GM21515 (cell line): ENCODE measurements around the gene FABP3.

ENCODE experiments used
- ATAC-seq: cut with Tn5 transposase; IDR thresholded peaks from one replicate; pipeline ENCODE4 v1.9.1; 2021; ENCODE audit not compliant: unreplicated experiment

Gene FABP3

DNA sequence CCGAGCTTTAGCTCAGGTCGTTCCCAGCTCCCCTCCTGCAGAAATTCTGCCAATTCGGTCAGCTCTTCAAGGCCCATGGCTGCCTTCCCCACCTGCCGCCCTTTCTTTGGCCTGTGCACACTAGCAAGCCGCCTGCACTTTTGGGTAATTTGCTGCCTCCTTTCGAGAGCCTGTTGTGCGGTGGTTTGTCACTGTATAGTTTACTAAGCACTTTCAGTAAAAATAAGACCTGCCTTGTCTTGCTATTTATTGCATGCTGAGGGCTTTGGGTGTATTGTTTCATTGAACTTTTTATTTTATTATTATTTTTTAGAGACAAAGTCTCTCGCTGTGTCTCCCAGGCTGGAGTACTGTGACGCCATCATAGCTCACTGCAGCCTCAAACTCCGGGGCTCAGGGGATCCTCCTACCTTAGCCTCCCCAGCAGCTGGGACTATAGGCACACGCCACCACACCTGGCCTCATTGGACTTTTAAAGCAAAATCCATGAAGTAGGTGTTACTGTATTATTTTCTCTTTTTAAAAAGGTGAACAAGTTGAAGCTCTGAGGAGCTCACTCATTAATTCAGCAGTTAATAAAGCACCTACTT, 1.1 kb upstream of the FABP3 start:
- ATAC-seq = no peak

DNA sequence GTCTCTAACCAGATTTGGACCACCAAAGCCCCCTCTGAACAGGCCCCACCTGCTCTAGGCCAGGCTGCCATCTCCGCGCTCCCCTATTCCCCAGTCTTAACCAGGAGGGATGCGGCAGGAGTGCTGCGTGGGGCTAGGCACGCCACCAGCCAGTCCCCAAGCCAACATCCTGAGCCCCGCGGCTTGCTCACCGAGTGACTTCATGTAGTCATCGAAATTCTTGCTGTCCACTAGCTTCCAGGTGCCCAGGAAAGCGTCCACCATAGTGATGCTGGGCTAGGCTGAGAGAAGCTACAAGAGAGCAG, 173 bp downstream of the FABP3 start:
- ATAC-seq = no peak

DNA sequence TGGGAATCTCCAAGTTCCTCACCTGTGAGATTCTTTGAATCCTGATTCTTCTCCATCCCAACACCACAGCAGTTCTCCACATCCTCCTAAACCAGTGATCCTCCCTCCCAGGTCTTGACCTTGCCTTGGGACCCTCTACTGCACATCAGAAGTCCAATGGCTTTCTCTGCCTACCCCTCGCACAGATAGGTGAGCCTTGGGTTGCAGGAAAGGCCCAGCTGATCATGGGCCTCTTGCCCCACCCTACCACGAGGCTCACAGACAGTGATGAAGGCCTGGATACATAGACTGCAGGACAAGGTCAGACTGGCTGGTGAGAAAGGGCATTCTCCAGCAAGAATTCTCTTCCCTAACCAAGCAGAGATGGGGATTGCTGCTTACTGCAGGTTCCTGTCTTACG, 825 bp downstream of the FABP3 start:
- no peak for ATAC-seq

DNA sequence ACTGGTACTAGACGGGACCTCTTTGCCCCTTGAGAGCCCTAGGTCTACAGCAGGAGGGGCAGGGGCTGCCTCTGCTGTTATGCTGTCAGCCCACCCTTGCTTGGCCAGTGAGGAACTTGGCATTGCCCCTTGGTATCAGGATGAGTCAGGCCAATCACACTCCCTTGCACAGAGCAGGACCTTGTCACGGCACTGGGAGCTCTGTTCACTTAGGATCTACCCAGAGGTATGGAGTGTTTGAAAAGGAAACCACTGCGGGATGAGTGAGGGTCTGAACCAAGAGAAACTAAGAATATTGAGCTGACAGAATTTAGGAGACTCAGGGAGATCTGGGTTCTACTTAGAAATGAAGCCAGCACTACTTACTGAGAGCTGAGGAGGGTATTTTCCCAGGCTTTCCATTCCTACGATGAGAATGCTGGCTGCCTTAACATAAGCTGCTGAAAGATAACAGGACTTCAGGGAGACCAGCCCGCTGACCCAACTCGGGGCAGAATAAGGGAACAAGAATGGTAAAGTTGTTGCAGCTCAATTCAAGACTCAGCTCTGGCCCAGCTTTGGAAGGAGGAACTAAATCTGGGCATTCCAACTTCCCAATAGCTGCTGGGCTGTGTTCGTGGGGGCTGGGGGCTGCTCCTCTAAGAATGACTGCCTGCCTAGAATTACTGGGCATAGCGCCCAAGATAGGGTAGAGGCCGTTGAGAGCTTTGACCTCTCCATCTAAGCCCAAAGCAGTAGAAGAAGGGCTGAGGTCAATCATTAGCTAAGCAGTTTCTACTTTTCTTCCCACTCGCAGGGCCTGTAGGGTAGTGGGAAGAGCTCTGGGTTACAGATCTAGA, 1.5 kb downstream of the FABP3 start:
- ATAC-seq = no peak

DNA sequence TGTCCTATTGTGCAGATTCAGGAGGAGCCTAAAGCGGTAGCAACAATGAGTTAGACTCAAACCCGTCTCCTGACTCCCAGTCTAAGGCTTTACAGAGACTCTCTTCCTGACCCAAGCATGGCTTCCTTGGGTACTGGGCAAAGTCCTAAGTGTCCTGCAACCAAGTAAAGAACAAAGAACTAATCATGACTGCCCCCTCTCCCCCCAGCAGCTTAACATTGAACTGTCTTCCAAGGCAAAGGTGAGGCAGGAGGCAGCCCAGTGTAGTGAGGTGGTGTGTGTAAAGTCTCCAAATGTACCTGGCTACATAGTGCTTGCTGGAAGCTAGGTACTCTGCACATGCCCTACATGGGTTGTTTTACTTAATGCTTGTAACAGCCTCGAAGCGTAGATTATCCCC, 2.3 kb downstream of the FABP3 start:
- ATAC-seq = no peak

DNA sequence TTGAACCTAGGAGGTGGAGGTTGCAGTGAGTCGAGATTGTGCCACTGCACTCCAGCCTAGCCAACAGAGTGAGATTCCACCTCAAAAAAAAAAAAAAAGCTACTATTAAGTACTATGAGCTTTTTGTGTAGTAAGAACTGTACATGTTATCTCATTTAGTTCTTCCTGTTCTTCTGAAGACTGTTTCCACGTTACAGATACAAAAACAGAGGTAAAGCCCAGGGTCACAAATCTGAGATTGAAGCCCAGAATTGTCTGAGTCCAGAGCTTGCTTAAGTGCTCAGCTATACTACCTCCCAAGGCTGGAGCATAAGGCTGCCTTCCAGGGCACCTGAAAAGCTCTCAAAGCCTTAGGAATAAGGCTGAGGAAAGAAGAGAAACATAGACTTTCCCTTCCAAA, 2.9 kb downstream of the FABP3 start:
- ATAC-seq = no peak

DNA sequence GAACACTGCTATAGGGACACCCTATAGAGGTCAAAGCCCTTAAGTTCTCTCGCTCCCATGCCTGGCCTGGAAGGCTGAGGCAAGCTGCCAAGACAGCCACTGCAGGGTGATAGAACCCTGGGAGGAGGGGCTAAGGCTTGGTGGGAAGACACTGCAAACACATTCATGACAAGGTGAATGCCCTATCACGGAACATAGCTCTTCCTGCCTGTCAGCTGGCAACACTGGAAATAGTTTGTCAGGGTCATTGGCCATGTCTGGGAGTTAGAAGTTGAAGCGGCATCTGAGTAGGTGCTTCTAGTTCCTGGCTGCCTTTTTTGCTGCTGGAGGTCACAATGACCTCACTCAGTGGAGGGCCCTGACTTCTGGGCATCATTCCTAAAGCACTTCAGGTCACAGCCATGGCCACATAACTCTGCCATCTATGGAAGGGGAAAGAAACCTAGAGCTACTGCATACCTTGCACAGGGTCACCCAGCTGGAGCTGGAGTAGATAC, 4.2 kb downstream of the FABP3 start:
- no peak for ATAC-seq

DNA sequence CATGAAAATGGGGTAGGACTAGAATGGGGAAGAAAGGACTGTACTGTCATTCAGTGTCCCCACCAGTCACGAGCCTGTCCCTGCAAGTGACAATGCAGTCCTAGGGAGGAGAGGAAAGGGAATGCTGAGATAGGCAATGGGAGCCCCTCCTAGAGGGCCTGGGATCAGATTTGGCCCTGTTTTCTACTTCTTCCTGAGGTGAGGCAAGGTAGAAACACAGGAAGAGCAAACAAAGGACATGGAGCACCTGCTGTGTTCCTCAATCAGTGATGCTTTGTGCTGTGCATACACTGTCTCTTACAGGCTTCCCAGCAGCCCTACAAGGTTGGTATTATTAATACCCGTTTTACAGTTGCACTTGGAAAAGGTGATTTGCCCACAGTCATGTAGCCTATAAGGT, 6.1 kb downstream of the FABP3 start:
- ATAC-seq = no peak

DNA sequence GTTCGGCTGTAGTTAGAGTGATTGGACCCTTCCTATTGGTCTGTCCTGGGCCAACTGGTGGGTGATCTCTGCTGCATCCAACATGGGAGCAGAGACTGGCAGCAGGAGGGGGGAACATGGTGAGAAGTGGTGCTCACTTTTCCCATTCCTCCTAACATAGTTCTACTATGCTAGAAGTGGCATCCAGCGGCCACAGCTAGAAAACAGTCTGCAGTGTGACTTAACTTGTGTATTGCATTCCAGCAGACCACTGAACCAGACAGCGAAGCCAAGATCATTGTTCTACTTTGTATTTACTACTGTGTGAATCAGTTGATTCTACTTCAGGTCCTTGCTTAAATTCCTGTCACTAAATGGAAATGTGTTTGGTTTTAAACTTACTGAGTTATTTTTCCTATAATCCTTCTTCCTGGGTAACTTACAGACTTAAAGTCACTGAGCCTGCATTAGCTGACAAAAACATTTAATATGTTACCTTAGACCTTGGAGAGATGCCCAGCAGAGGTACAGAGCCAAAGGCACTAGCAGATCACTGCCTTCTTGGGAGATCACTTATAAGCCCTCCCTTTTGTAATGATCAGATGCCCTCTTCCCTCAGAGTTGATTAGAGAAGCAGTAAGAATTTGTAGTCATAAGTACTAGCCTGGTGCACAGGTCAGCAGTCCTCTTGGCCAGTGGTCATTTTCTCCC, 8.2 kb downstream of the FABP3 start:
- ATAC-seq = no peak

DNA sequence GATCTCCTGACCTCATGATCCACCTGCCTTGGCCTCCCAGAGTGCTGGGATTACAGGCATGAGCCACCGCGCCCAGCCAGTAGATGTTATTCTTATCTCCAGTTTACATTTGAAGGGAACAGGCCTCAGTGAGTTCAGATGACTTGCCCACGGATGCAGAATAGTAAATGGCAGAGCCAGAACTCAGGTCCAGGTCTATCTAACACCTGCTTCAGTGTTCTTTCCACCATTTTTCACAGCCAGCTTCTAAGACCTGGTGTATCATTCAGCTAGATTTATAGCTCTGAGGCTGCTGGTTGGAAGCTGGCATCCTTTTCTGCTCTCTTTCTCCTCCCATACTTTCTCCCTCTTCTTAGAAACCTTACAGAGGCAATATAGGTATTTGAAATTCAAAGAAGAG, 10.8 kb downstream of the FABP3 start:
- no peak for ATAC-seq

DNA sequence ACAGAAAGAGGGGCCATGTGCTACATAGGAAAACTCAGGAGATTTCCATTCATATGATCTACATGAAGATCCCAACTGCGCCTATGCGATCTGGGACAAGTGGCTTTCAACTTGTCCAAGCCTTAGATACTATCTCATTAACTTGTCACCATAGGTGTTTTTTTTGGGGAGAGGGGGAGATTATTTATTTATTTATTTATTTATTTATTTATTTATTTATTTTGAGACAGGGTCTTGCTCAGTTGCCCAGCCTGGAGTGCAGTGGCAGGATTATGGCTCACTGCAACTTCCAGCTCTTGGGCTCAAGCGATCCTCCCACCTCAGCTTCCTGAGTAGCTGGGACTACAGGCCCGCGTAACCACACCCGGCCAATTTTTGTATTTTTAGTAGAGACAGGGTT, 11.3 kb downstream of the FABP3 start:
- no peak for ATAC-seq

DNA sequence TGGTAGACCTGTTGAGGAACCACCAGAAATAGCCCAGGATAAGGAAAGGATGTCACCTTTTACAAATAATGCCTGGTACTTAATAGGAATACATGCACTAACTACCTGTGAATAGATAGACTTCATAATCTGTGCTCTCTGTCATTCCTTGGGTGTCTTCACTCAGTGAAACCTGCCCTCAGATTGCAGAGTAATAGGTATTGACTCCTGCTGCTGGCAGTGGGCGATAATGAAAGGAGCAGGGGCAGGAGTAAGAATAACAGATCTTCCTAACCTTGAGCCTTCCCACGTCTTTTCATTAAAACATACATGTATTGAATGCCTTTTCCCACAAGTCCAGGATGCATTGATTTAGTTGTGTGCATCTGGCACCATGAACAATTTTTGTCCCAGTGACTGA, 16.4 kb downstream of the FABP3 start:
- no peak for ATAC-seq

DNA sequence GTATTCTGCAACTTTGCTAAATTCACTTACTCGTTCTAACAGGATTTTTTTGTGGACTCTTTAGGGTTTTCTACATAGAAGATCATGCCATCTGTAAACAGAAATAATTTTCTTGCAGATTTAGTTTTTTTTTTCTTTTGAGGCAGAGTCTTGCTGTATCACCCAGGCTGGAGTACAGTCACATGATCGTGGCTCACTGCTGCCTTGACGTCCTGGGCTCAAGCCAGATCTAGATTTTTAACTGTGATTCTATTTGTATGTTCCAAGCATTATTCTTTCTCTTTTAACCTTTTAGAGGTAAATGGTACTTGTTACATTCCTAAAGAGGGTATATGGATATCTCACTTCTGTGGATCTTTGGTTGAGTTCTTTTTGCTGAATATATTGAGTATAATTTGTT, 18.6 kb downstream of the FABP3 start:
- no peak for ATAC-seq

DNA sequence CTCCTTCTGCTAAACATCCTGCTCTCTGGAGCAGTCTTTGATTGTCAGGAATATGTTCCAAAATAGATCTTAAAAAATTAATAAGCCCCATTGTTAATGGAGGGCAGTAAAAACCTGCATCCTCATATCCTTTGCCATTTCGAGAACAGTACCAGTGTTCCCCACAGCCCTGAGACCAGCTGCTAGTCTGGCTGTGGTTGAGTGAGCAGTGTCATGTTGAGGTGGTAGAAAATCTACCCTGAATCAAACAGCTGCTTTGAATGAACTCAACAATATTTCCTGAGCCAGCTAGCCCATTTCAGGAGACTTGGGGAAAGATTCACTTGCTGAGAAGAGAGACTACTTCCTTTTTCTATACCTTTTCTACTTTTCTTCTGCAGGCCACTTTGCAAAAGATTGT, 24.4 kb downstream of the FABP3 start:
- no peak for ATAC-seq

DNA sequence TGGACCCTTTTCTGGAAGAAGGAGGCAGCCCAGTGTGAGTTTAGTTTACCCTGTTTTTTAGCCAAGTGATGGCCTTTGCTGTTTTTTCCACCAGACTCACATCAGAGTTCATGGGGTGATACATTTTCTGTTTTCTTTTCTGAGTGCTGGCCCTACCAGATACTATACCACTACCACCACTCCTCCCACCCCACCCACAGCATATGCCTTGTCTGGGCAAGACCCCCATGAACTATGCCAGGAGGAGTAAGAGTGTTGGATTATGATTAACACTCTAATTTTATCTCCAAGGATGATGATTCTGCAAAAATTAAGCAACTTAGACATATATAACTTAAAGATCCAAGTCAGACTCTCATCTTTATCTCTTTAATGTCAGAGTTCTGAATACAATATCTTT, 26.1 kb downstream of the FABP3 start:
- no peak for ATAC-seq

DNA sequence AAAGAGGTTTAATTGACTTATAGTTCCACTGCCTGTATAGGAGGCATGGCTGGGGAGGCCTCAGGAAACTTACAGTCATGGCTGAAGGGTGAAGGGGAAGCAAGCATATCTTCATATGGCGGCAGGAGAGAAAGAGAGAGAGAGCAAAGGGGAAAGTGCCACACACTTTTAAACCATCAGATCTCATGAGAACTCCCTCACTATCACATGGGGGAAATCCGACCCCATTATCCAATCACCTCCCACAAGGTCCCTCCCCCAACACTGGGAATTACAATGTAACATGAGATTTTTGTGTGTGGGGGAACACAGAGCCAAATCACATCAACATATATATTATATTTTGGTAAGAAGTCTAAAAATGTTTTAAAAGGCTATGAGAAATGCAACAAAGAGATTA, 27.2 kb downstream of the FABP3 start:
- no peak for ATAC-seq

DNA sequence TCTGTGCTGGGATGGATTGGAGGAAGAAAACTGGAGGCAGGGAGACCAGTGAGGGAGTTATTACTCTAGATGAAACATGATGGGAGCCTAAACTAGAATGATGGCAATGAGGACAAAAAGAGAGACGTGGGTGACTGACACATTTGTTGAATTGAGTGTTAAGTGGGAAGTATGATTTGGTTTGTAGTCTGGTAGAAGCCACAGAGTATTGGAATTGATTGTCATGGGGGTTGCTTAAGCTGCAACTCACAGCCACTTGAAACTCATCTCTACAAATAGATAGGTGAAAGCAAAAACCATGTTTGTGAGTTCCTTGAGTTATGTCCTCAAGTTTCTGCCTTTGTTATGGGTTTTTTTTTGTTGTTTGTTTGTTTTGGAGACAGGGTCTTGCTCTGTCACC, 28.4 kb downstream of the FABP3 start:
- ATAC-seq = no peak

DNA sequence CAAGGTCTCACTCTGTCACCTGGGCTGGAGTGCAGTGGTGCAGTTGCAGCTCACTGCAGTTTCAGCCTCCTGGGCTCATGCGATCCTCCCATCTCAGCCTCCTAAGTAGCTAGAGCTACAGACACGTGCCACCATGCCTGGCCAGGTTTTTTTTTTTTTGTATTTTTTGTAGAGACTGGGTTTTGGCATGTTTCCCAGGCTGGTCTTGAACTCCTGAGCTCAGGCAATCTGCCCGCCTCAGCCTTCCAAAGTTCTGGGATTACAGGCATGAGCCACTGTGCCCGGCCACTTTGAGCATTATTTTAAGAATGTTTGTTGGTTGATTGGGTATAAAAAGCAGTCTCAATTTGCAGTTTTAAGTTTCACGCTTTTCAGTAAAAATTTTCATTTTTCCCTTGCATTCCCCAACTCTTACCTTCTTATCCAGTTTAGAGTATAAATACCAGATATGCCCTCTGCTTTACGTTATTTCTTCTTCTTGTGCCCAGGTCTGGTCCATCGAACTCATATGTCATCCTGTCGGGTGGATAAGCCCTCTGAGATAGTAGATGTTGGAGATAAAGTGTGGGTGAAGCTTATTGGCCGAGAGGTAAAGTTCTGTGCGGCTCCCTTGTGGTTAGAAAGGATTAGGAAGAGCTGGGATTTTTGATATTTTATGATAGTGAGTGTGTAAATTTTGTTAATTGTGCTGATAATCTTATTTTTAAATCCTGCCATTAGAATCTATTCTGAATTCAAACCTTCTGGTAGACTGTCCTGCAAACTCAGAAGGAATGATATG, 36.0 kb downstream of the FABP3 start:
- ATAC-seq = no peak

DNA sequence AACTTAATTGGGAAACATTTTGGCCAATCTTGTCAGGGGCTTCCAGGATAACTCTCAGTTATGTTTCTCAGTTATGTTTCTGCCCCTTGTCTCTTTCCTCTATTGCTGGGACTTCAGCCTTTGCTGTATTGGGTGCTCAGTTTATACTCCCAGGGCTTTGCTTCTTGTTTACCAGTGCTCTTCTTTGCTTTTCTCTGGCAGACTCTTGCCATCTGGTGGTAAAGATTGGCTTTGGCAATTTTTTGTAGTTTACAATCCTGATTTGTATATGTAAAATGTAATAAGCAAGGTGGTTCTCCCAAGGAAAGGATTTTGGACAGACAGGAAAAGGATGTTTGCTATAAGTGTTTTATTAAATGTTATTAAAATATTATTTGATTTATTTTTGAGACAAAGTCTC, 37.9 kb downstream of the FABP3 start:
- ATAC-seq = no peak

DNA sequence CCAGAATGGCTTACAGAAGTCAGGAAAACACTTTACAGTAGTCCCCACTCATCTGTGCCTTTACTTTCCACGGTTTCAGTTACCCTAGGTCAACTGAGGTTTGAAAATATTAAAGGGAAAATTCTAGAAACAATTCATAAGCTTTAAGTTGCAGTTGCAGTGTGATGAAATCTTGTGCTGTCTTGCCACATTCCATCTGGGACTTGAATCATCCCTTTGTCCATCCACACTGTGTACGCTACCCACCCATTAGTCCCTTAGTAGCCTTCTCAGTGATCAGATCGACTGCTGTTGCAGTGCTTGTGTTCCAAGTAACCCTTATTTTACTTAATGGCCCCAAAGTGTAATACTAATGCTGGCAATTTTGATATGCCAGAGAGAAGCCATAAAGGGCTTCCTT, 45.5 kb downstream of the FABP3 start:
- no peak for ATAC-seq

DNA sequence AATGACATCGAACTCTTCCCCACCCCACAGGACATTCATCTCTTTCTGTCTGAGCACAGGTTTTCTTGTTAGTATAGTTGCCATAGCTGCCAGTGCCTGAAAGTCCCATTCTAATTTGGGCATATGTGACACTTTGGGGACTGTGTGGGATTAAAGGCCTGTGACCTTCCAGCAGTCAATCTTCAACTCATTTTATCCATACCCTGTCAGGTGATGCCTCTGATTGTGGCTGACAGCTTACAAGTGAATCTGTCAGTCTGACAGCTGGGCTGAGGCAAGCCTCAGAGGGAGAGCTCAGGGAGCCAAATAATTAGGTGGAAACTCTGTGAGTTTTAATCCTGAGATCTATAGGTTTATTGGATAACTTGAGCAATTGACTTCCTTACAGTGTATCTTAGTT, 46.4 kb downstream of the FABP3 start:
- no peak for ATAC-seq

DNA sequence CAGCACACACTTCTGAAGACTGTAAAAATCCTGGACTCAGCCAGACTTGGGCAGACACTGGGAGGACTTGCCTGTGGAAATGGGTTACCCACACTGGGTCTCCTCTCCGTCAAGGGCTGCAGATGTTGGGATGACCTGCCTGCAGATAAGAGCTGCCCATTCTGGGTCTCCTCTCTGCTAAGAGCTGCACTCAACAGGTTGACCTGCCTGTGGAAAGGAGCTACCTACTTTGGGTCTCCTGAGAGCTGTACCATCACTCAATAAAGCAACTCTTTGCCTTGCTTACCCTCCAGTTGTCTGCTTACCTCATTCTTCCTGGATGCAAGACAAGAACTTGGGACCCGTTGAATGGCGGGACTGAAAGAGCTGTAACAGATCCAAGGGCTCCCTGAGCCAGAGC, 47.9 kb downstream of the FABP3 start:
- ATAC-seq = no peak
